Measurements from ENCODE around the gene ZNF138.

DNA sequence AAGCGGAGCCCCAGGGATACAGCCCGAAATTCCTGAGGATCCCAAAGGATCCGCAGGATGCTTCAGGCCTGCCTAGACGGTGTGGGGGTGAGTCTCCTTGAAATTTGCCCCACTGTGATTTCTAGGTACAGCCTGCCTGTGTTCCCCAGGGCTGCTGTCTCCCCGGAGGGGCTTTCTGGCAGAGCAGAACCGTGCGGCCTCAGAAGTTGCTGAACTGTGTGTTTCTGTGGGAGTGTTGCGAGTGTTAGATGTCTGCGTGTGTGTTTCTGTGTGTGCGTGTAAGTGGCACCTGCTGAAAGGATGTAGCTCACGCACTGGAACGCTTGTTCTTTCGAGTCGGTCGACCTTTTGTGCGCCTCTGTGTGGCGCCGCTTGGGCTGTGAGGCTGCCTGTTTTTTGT lies 81.0 kb downstream of the ZNF138 start:
- TF ChIP-seq, protein P1, sequence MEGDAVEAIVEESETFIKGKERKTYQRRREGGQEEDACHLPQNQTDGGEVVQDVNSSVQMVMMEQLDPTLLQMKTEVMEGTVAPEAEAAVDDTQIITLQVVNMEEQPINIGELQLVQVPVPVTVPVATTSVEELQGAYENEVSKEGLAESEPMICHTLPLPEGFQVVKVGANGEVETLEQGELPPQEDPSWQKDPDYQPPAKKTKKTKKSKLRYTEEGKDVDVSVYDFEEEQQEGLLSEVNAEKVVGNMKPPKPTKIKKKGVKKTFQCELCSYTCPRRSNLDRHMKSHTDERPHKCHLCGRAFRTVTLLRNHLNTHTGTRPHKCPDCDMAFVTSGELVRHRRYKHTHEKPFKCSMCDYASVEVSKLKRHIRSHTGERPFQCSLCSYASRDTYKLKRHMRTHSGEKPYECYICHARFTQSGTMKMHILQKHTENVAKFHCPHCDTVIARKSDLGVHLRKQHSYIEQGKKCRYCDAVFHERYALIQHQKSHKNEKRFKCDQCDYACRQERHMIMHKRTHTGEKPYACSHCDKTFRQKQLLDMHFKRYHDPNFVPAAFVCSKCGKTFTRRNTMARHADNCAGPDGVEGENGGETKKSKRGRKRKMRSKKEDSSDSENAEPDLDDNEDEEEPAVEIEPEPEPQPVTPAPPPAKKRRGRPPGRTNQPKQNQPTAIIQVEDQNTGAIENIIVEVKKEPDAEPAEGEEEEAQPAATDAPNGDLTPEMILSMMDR (IDR thresholded peaks at IDR 0.05): no peak
- no peak for TF ChIP-seq POLR2A (IDR thresholded peaks at IDR 0.05)

All from right lobe of liver (tissue), 4 donors.